K562 (cell line): Measurements from ENCODE around the gene TAF5L. TPM values are rescaled to one million over a fixed set of nuclear protein-coding genes. Genes with fewer than 3 reads are reported as not detected.
A peak's percentile ranks its signal among the peaks of the same experiment; 100 is the strongest.

Source experiments
- ATAC-seq: fragments of 200-7000 bp; cut with Tn5 transposase; 3 replicates; pipeline ENCODE4 v1.9.1; 2020; ENCODE audit warnings: moderate library complexity
- BruUV-seq: library from RNA; stranded (reverse); fragments of 400-500 nt; replicated peaks from 2 replicates; lab custom pipeline; 2021; lab: Mats Ljungman, UMichigan
- CTCF ChIA-PET: fragments of 300-600 bp; formaldehyde crosslinking; extraction: SDS; loops from one replicate; lab custom pipeline; 2021; ENCODE audit warnings: low intra/inter-chr PET ratio; lab: Yijun Ruan, JAX
- POLR2A ChIA-PET: fragments of 300-600, 350-650 bp; sonication (Branson Sonifier 250); formaldehyde crosslinking; extraction: SDS; loops from one replicate; lab custom pipeline; 2021; ENCODE audit warnings: antibody characterized with exemption, inconsistent platforms; lab: Yijun Ruan, JAX
- DNase-seq, 4 experiments: peaks; one replicate each; pipeline versions ENCODE4 v3.0.0 to v3.0.0-alpha.2; 2011 to 2018; ENCODE audit warnings: low spot score in 3 of 4, mixed read lengths in 3 of 4; ENCODE audit errors: extremely low read depth in 1 of 4
- FAIRE-seq: peaks from 2 replicates; lab custom pipeline; 2011; peaks lifted over from hg19 to GRCh38; lab: Jason Lieb, UNC
- H2AFZ ChIP-seq: 2 replicates; pipeline ENCODE4 v1.6.0; 2011; ENCODE audit warnings: low read depth, low read length, control low read depth, inconsistent platforms
- H3K27ac ChIP-seq: fragments of 200-600 bp; 3 replicates; pipeline ENCODE4 v1.8.0; 2011; ENCODE audit warnings: low read depth, mild to moderate bottlenecking, control low read depth, inconsistent platforms, low read length, moderate library complexity, mixed read lengths; ENCODE audit errors: extremely low read depth
- H3K27me3 ChIP-seq, 2 experiments: fragments of 300-600 bp in 1 of 2; 2 replicates in 1 of 2; 3 replicates in 1 of 2; pipeline versions ENCODE4 v1.6.0 to v1.8.0; 2011; ENCODE audit warnings: inconsistent platforms in 2 of 2, low read length in 2 of 2, mild to moderate bottlenecking in 1 of 2, mixed read lengths in 1 of 2, moderate library complexity in 1 of 2; ENCODE audit not compliant: control insufficient read depth in 2 of 2, insufficient read depth in 2 of 2
- H3K36me3 ChIP-seq: fragments of 300-600 bp; 3 replicates; pipeline ENCODE4 v1.8.0; 2011; ENCODE audit warnings: mild to moderate bottlenecking, low read length, inconsistent platforms; ENCODE audit not compliant: control insufficient read depth, insufficient read depth
- H3K4me1 ChIP-seq, 2 experiments: fragments of 200-600 bp in 1 of 2; replicated peaks in 1 of 2; 2 replicates in 1 of 2; 3 replicates in 1 of 2; pipeline versions ENCODE4 v1.5.1 to v1.8.0; 2011; ENCODE audit warnings: inconsistent platforms in 2 of 2, low read length in 2 of 2, mild to moderate bottlenecking in 1 of 2, mixed read lengths in 1 of 2, moderate library complexity in 1 of 2; ENCODE audit not compliant: control insufficient read depth in 2 of 2, insufficient read depth in 2 of 2
- H3K4me2 ChIP-seq: 2 replicates; pipeline ENCODE4 v1.6.1; 2011; ENCODE audit warnings: low read length, control low read depth, inconsistent platforms, mixed read lengths; ENCODE audit not compliant: insufficient read depth
- H3K4me3 ChIP-seq: fragments of 200-600 bp; sonication (generic), shearing (Covaris generic); 2 replicates; pipeline ENCODE4 v1.5.1; 2016; ENCODE audit warnings: control low read depth, inconsistent platforms
- H3K79me2 ChIP-seq: fragments of 200-600 bp; 3 replicates; pipeline ENCODE4 v1.8.0; 2011; ENCODE audit warnings: low read length, inconsistent platforms; ENCODE audit not compliant: control insufficient read depth, insufficient read depth
- H3K9ac ChIP-seq, 2 experiments: 2 replicates each; pipeline versions ENCODE4 v1.6.0 to v1.6.1; 2011; ENCODE audit warnings: low read depth in 2 of 2, low read length in 2 of 2, control low read depth in 1 of 2, inconsistent platforms in 1 of 2, mild to moderate bottlenecking in 1 of 2, mixed read lengths in 1 of 2; ENCODE audit not compliant: insufficient read depth in 1 of 2
- H3K9me1 ChIP-seq: one replicate; pipeline ENCODE4 v1.6.0; 2011; ENCODE audit warnings: inconsistent platforms, mild to moderate bottlenecking, low read length, moderate library complexity; ENCODE audit not compliant: control insufficient read depth, insufficient read depth
- H3K9me3 ChIP-seq: replicated peaks from 2 replicates; pipeline ENCODE4 v1.5.1; 2011; ENCODE audit warnings: low read depth, low read length, inconsistent platforms; ENCODE audit not compliant: control insufficient read depth, insufficient read depth
- H4K20me1 ChIP-seq: replicated peaks from 2 replicates; pipeline ENCODE4 v1.6.1; 2011; ENCODE audit warnings: low read length, inconsistent platforms, mixed read lengths; ENCODE audit not compliant: control insufficient read depth, insufficient read depth
- ARID2 ChIP-seq: fragments of 450-650 bp; IDR thresholded peaks from 2 replicates; pipeline ENCODE4 v1.6.1; 2017; ENCODE audit warnings: antibody characterized with exemption, mild to moderate bottlenecking
- ARNT ChIP-seq, 2 experiments: fragments of 450-650 bp; IDR thresholded peaks; 2 replicates each; pipeline ENCODE4 v1.6.1; 2016; ENCODE audit warnings: mild to moderate bottlenecking in 1 of 2
- ELF2 ChIP-seq: fragments of 250-450 bp; sonication (Bioruptor Pico); IDR thresholded peaks from 2 replicates; pipeline ENCODE4 v1.5.0; 2021; ENCODE audit warnings: mild to moderate bottlenecking
- FOXP4 ChIP-seq: sonication (generic); formaldehyde crosslinking; IDR thresholded peaks from 2 replicates; pipeline ENCODE4 v1.8.0; 2022; ENCODE audit warnings: mild to moderate bottlenecking, missing genetic modification reagents, borderline replicate concordance
- POLR3G ChIP-seq: IDR thresholded peaks from 2 replicates; pipeline ENCODE4 v1.6.1; 2011; ENCODE audit not compliant: insufficient read length, insufficient replicate concordance; ENCODE audit errors: extremely low read depth
- SPI1 ChIP-seq: IDR thresholded peaks from 2 replicates; pipeline ENCODE4 v1.6.1; 2011; ENCODE audit warnings: low read depth, low read length, control low read depth, borderline replicate concordance
- SREBF1 ChIP-seq: fragments of 150-350 bp; IDR thresholded peaks from 2 replicates; pipeline ENCODE4 v1.6.1; 2014; ENCODE audit warnings: antibody characterized with exemption, low read depth, low read length, borderline replicate concordance
- SUPT5H ChIP-seq: fragments of 450-650 bp; IDR thresholded peaks from 2 replicates; pipeline ENCODE4 v1.6.1; 2016
- TAF1 ChIP-seq: IDR thresholded peaks from 2 replicates; pipeline ENCODE4 v1.6.1; 2011; ENCODE audit warnings: mild to moderate bottlenecking, low read length, moderate library complexity; ENCODE audit not compliant: insufficient read depth, control insufficient read depth, severe bottlenecking; ENCODE audit errors: extremely low read depth
- ZC3H4 ChIP-seq: sonication (generic); formaldehyde crosslinking; IDR thresholded peaks from 2 replicates; pipeline ENCODE4 v1.9.0; 2021; ENCODE audit warnings: missing genetic modification reagents, borderline replicate concordance
- ZFP91 ChIP-seq: sonication (generic); formaldehyde crosslinking; IDR thresholded peaks from 2 replicates; pipeline ENCODE4 v1.8.0; 2022; ENCODE audit warnings: mild to moderate bottlenecking, missing genetic modification reagents
- ZNF174 ChIP-seq: fragments of 250-450 bp; sonication (Bioruptor Pico); IDR thresholded peaks from 2 replicates; pipeline ENCODE4 v1.4.0; 2020; ENCODE audit warnings: mild to moderate bottlenecking
- ZNF398 ChIP-seq: fragments of 250-450 bp; sonication (Bioruptor Pico); IDR thresholded peaks from 2 replicates; pipeline ENCODE4 v1.8.0; 2021; ENCODE audit warnings: moderate library complexity, mild to moderate bottlenecking, inconsistent platforms
- ZNF518B ChIP-seq: fragments of 250-450 bp; sonication (Bioruptor Pico); IDR thresholded peaks from 2 replicates; pipeline ENCODE4 v1.5.0; 2021; ENCODE audit warnings: mild to moderate bottlenecking, moderate library complexity
- WGBS: fragments of 100-300 bp; shearing (Covaris generic); methylation state at CpG from one replicate; pipeline ENCODE4 v1.1.6; 2016; ENCODE audit warnings: low coverage, mixed read lengths; ENCODE audit not compliant: insufficient coverage; ENCODE audit errors: missing lambda C conversion rate; 5-methylcytosine and 5-hydroxymethylcytosine counted together
- in situ Hi-C: fragments of 300-500 bp; cut with MboI; formaldehyde crosslinking; loops from 4 replicates; pipeline ENCODE4 v1.15.0; 2018; ENCODE audit warnings: inconsistent platforms, mixed read lengths
- intact Hi-C: fragments of 100-400 bp; cut with micrococcal nuclease; formaldehyde crosslinking; loops from 2 replicates; pipeline ENCODE4 v1.14.2; 2022
- polyA plus RNA-seq, 8 experiments: library from polyadenylated mRNA; depleted of rRNA in 4 of 8; stranded (reverse) in 5 of 8; unstranded in 3 of 8; fragments of >200 nt; fragmentation: Nextera tagmentation in 2 of 8; fragmentation: Illumina TruSeq in 1 of 8; extraction: Ambion mirVana in 2 of 8; extraction: Trizol in 1 of 8; gene quantifications; 2 replicates each; pipeline versions ENCODE4 v1.2.1 to v1.2.3, GENCODE V29; 2011 to 2014; ENCODE audit warnings: inconsistent platforms in 1 of 8, missing spikeins in 1 of 8
- total RNA-seq, 7 experiments: library from RNA; depleted of rRNA in 6 of 7; stranded (reverse); fragments of >200 nt in 6 of 7; fragmentation: Illumina TruSeq in 2 of 7; extraction: Trizol in 2 of 7; gene quantifications; 2 replicates each; pipeline versions ENCODE4 v1.2.1 to v1.2.3, GENCODE V29; 2011 to 2021; ENCODE audit warnings: low replicate concordance in 1 of 7

TAF5L gene
- total and polyA plus RNA-seq, 9 of the 15 experiments (the other 6 are each of a cell fraction or from before 2014, with no cell fraction given) = 2.2 to 34.2 (median 23.3) TPM

GRCh38 chr1:229563241-229563640, 62.7 kb downstream of the TAF5L start:
- H4K20me1 ChIP-seq = no peaks in the 10 kb centered on the region
- CTCF ChIA-PET = no interaction called here
- POLR2A ChIA-PET = interaction anchor here (0.9 to 1.6 kb wide), 2 partner anchors 17 to 61 kb away, joined by 3 to 6 read pairs; no protein-coding TSS in a partner anchor
- H3K4me1 ChIP-seq = peaks cover 3 to 12% of the 10 kb centered on the region in 2 experiments; a peak in 3 of 5 replicates
- intact Hi-C loops (no loop called here), in situ Hi-C loops (no loop called here)
- H3K4me3 ChIP-seq = no peak overlapping the region
- H3K4me2 ChIP-seq = no peak overlapping the region
- DNase-seq (no peak), ATAC-seq (no peak), FAIRE-seq (no peak)
- H3K36me3 ChIP-seq = no peaks in the 10 kb centered on the region
- H3K9me1 ChIP-seq = no peaks in the 10 kb centered on the region
- BruUV-seq = no TSS peak
- H3K79me2 ChIP-seq = peaks cover 2% of the 10 kb centered on the region; the same call in 2 of the 3 replicates
- H3K27ac ChIP-seq = no peak overlapping the region
- H2AFZ ChIP-seq = peak overlapping the region; percentile 23; the same call in 1 of the 2 replicates
- no peak overlapping the region for H3K9ac ChIP-seq
- H3K27me3 ChIP-seq = no peaks in the 10 kb centered on the region; a peak in 1 of 5 replicates
- H3K9me3 ChIP-seq = no peaks in the 10 kb centered on the region
- WGBS = 26% methylated on average over 7 of the region's 7 CpGs
- no peak for TF ChIP-seq ELF2 (CRISPR knock-in tag)
- TF ChIP-seq ZFP91 (CRISPR knock-in tag) = no peak
- TF ChIP-seq ZC3H4 (CRISPR knock-in tag) = no peak
- TF ChIP-seq SUPT5H = no peak
- TF ChIP-seq SPI1 = no peak
- no peak for TF ChIP-seq ZNF398 (CRISPR knock-in tag)
- no peak for TF ChIP-seq ZNF174 (CRISPR knock-in tag)
- no peak for TF ChIP-seq POLR3G
- TF ChIP-seq SREBF1 = no peak
- TF ChIP-seq TAF1 = no peak
- TF ChIP-seq FOXP4 = no peak
- no peak for TF ChIP-seq ARID2
- no peak for TF ChIP-seq ARNT (IDR thresholded peaks at IDR 0.05)
- no peak for TF ChIP-seq ZNF518B
